GM23338 (cell line): ENCODE measurements around the gene C16orf87. TPM values are rescaled to one million over a fixed set of nuclear protein-coding genes. Genes with fewer than 3 reads are reported as not detected.

Source experiments
- ATAC-seq: fragments of 200-7000 bp; cut with Tn5 transposase; 3 replicates; pipeline ENCODE4 v1.9.1; 2020
- DNase-seq: peaks from one replicate; pipeline ENCODE4 v3.0.0-alpha.2; 2015; ENCODE audit warnings: low spot score
- H2AFZ ChIP-seq: fragments of 200-600 bp; sonication (generic); 2 replicates; pipeline ENCODE4 v1.8.0; 2016; ENCODE audit warnings: antibody characterized with exemption, mild to moderate bottlenecking, moderate library complexity
- H3F3A ChIP-seq: fragments of 200-600 bp; sonication (generic); replicated peaks from 2 replicates; pipeline ENCODE4 v1.8.0; 2017; ENCODE audit warnings: antibody characterized with exemption, mixed run types, low read depth
- H3K27ac ChIP-seq: fragments of 200-600 bp; sonication (generic); 2 replicates; pipeline ENCODE4 v1.6.1; 2016; ENCODE audit warnings: low read depth
- H3K27me3 ChIP-seq: fragments of 200-600 bp; sonication (generic); 2 replicates; pipeline ENCODE4 v1.8.0; 2016; ENCODE audit warnings: mild to moderate bottlenecking, mixed run types, moderate library complexity; ENCODE audit not compliant: insufficient read depth
- H3K36me3 ChIP-seq: fragments of 200-600 bp; sonication (generic); 2 replicates; pipeline ENCODE4 v1.8.0; 2016; ENCODE audit warnings: mild to moderate bottlenecking; ENCODE audit not compliant: insufficient read depth
- H3K4me1 ChIP-seq: fragments of 200-600 bp; sonication (generic); 2 replicates; pipeline ENCODE4 v1.8.0; 2016; ENCODE audit warnings: mild to moderate bottlenecking, moderate library complexity; ENCODE audit not compliant: insufficient read depth
- H3K4me2 ChIP-seq: fragments of 200-600 bp; sonication (generic); 2 replicates; pipeline ENCODE4 v1.7.1; 2017; ENCODE audit warnings: mixed run types
- H3K4me3 ChIP-seq: fragments of 200-600 bp; sonication (generic); 2 replicates; pipeline ENCODE4 v1.6.1; 2016; ENCODE audit warnings: mixed run types
- H3K79me2 ChIP-seq: fragments of 200-600 bp; sonication (generic); replicated peaks from 2 replicates; pipeline ENCODE4 v1.8.0; 2017; ENCODE audit warnings: mild to moderate bottlenecking; ENCODE audit not compliant: insufficient read depth
- H3K9me2 ChIP-seq: fragments of 200-600 bp; sonication (generic); 2 replicates; pipeline ENCODE4 v1.8.0; 2017; ENCODE audit not compliant: insufficient read depth
- H4K20me1 ChIP-seq: fragments of 200-600 bp; sonication (generic); replicated peaks from 2 replicates; pipeline ENCODE4 v1.8.0; 2017; ENCODE audit warnings: mild to moderate bottlenecking; ENCODE audit not compliant: insufficient read depth
- H3K27ac Mint-ChIP-seq: 2 replicates; pipeline ENCODE4 v1.8.0; 2020; ENCODE audit warnings: inconsistent platforms, mild to moderate bottlenecking, moderate library complexity, mixed read lengths
- H3K27me3 Mint-ChIP-seq: 3 replicates; pipeline ENCODE4 v1.8.0; 2022; ENCODE audit warnings: low read depth, mild to moderate bottlenecking, moderate library complexity, mixed read lengths, inconsistent platforms; ENCODE audit not compliant: insufficient read depth, poor library complexity
- H3K36me3 Mint-ChIP-seq: 3 replicates; pipeline ENCODE4 v1.8.0; 2021; ENCODE audit warnings: low read depth, mild to moderate bottlenecking, inconsistent platforms, moderate library complexity, mixed read lengths
- H3K4me1 Mint-ChIP-seq: 3 replicates; pipeline ENCODE4 v1.8.0; 2020; ENCODE audit warnings: mild to moderate bottlenecking, inconsistent platforms, mixed read lengths
- H3K4me3 Mint-ChIP-seq: 3 replicates; pipeline ENCODE4 v1.8.0; 2021; ENCODE audit warnings: moderate library complexity, mild to moderate bottlenecking, inconsistent platforms, mixed read lengths
- H3K9me3 Mint-ChIP-seq: 3 replicates; pipeline ENCODE4 v1.8.0; 2020; ENCODE audit warnings: moderate library complexity, mild to moderate bottlenecking, inconsistent platforms, mixed read lengths
- CREB1 ChIP-seq: fragments of 250-450 bp; sonication (Bioruptor Pico); IDR thresholded peaks from 2 replicates; pipeline ENCODE4 v1.5.0; 2020; ENCODE audit warnings: low read depth, mild to moderate bottlenecking, moderate library complexity
- EZH2 ChIP-seq: fragments of 200-600 bp; sonication (generic); IDR thresholded peaks from one replicate; pipeline ENCODE4 v1.8.0; 2017; ENCODE audit warnings: antibody characterized with exemption, mild to moderate bottlenecking, low read depth; ENCODE audit not compliant: unreplicated experiment
- EZH2phosphoT487 ChIP-seq: fragments of 200-600 bp; sonication (generic); IDR thresholded peaks from one replicate; pipeline ENCODE4 v1.8.1; 2018; ENCODE audit warnings: antibody characterized with exemption; ENCODE audit not compliant: unreplicated experiment
- NANOG ChIP-seq: IDR thresholded peaks from 2 replicates; pipeline ENCODE4 v1.6.1; 2016; ENCODE audit warnings: antibody characterized with exemption, borderline replicate concordance
- POLR2AphosphoS5 ChIP-seq: IDR thresholded peaks from 2 replicates; pipeline ENCODE4 v1.6.1; 2016; ENCODE audit warnings: antibody characterized with exemption, low read depth
- REST ChIP-seq: IDR thresholded peaks from one replicate; pipeline ENCODE4 v1.6.1; 2018; ENCODE audit warnings: antibody characterized with exemption; ENCODE audit not compliant: unreplicated experiment
- STAT1 ChIP-seq: IDR thresholded peaks from one replicate; pipeline ENCODE4 v1.6.1; 2016; ENCODE audit warnings: antibody characterized with exemption; ENCODE audit not compliant: unreplicated experiment
- ZNF114 ChIP-seq: fragments of 250-450 bp; sonication (Bioruptor Pico); IDR thresholded peaks from 2 replicates; pipeline ENCODE4 v1.5.0; 2020; ENCODE audit warnings: mild to moderate bottlenecking, moderate library complexity
- ZNF331 ChIP-seq: fragments of 250-450 bp; sonication (Bioruptor Pico); IDR thresholded peaks from 2 replicates; pipeline ENCODE4 v1.5.0; 2020; ENCODE audit warnings: low read depth, mild to moderate bottlenecking, moderate library complexity
- ZNF462 ChIP-seq: fragments of 250-450 bp; sonication (Bioruptor Pico); IDR thresholded peaks from 2 replicates; pipeline ENCODE4 v1.5.0; 2020; ENCODE audit warnings: mild to moderate bottlenecking, moderate library complexity
- polyA plus RNA-seq: library from polyadenylated mRNA; unstranded; fragments of >200 nt; fragmentation: Nextera tagmentation; extraction: Ambion mirVana; gene quantifications from 2 replicates; pipeline ENCODE4 v1.2.1, GENCODE V29; 2016
- total RNA-seq: library from RNA; depleted of rRNA; stranded (reverse); fragments of >200 nt; shearing (Covaris generic); gene quantifications from 2 replicates; pipeline ENCODE4 v1.2.3, GENCODE V29; 2014

C16orf87 gene
- total and polyA plus RNA-seq, 2 experiments from 2014 or later: 23.4 to 46.0 TPM

- Mint-ChIP-seq H3K27me3 (no peaks in the 10 kb centered on the region), H3K4me3 (peak overlapping the region; percentile 77), H3K36me3 (peaks cover 21% of the 10 kb centered on the region), H3K4me1 (peaks cover 25% of the 10 kb centered on the region), H3K27ac (peak overlapping the region; percentile 93), H3K9me3 (peaks cover 23% of the 10 kb centered on the region)
- Histone ChIP-seq H3F3A (no peaks in the 10 kb centered on the region), H3K4me3 (peak overlapping the region; percentile 76), H3K79me2 (no peaks in the 10 kb centered on the region), H3K4me2 (peak overlapping the region; percentile 88), H3K4me1 (peaks cover 26% of the 10 kb centered on the region), H4K20me1 (no peaks in the 10 kb centered on the region), H3K36me3 (no peaks in the 10 kb centered on the region; the same call in 1 of the 2 replicates), H3K9me2 (no peaks in the 10 kb centered on the region), H2AFZ (peak overlapping the region; percentile 79), H3K27ac (peak overlapping the region; percentile 95), H3K27me3 (no peaks in the 10 kb centered on the region)
- peak; percentile 83 for DNase-seq
- TF ChIP-seq ZNF114 (CRISPR knock-in tag) (no peak), POLR2AphosphoS5 (peak; percentile 97)
- ATAC-seq: peak; percentile 96
These were observed 41.2 kb downstream of the C16orf87 start for GRCh38 chr16:46789499-46790414.

DNA sequence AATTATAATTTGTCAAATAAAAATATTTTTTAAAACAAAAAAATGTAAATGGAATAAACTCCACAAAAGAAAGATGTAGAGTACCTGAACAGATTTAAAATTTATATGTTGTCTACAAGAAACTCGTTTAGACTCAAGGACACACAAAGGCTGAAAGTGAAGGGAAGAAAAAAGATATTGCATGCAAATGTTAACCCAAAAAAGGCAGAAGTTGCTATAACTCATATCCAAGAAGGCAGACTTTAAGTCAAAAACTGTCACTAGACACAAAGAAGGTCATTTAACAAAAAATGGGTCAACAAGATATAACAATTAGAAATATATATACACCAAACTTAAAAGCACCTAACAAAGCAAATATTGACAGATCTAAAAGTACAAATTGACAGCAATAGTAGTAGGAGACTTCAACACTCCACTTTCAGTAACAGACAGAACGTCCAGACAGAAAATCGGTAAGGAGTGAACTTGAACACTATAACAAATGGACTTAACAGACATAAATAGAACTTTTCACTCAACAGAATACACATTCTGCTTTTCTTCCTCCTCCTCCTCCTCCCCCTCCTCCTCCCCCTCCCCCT is 42.0 kb downstream of the C16orf87 start:
- DNase-seq: no peak
- Histone ChIP-seq H4K20me1 (no peaks in the 10 kb centered on the region), H3K79me2 (no peaks in the 10 kb centered on the region), H3K27ac (peak overlapping the region; percentile 95), H3F3A (no peaks in the 10 kb centered on the region), H3K9me2 (no peaks in the 10 kb centered on the region), H3K4me2 (peak overlapping the region; percentile 70), H2AFZ (no peak overlapping the region), H3K4me1 (peaks cover 34% of the 10 kb centered on the region), H3K4me3 (peak overlapping the region; percentile 76), H3K36me3 (no peaks in the 10 kb centered on the region; the same call in 1 of the 2 replicates), H3K27me3 (no peaks in the 10 kb centered on the region)
- Mint-ChIP-seq H3K27ac (peak overlapping the region; percentile 93), H3K4me3 (peak overlapping the region; percentile 77), H3K4me1 (peaks cover 30% of the 10 kb centered on the region), H3K27me3 (no peaks in the 10 kb centered on the region), H3K9me3 (peaks cover 17% of the 10 kb centered on the region), H3K36me3 (peaks cover 16% of the 10 kb centered on the region)
- ATAC-seq: no peak
- TF ChIP-seq POLR2AphosphoS5 (no peak), EZH2phosphoT487 (no peak), ZNF462 (CRISPR knock-in tag) (no peak), STAT1 (no peak), REST (no peak), EZH2 (no peak), ZNF331 (no peak), CREB1 (CRISPR knock-in tag) (no peak), NANOG (no peak)
